RWPE1 (cell line): ENCODE results near the gene ABCG8.

Experiments
- CTCF ChIA-PET: fragments of 350-600 bp; sonication (Branson Sonifier 250); formaldehyde crosslinking; extraction: SDS; loops from one replicate; lab custom pipeline; 2021; lab: Yijun Ruan, JAX
- POLR2A ChIA-PET: fragments of 400-600 bp; formaldehyde crosslinking; extraction: SDS; loops from one replicate; lab custom pipeline; 2020; ENCODE audit warnings: antibody characterized with exemption; ENCODE audit not compliant: low non-redundant PET; lab: Yijun Ruan, JAX
- DNase-seq: peaks from one replicate; pipeline ENCODE4 v3.0.0; 2012; ENCODE audit warnings: low spot score
- H3K27ac ChIP-seq: fragments of 450-650 bp; 2 replicates; pipeline ENCODE4 v1.5.1; 2017
- TF ChIP-seq, protein P1 (sequence below): fragments of 450-650 bp; conservative IDR thresholded peaks from 2 replicates; pipeline ENCODE4 v1.5.1; 2017; ENCODE audit warnings: low read depth, mild to moderate bottlenecking

ABCG8 gene

DNA sequence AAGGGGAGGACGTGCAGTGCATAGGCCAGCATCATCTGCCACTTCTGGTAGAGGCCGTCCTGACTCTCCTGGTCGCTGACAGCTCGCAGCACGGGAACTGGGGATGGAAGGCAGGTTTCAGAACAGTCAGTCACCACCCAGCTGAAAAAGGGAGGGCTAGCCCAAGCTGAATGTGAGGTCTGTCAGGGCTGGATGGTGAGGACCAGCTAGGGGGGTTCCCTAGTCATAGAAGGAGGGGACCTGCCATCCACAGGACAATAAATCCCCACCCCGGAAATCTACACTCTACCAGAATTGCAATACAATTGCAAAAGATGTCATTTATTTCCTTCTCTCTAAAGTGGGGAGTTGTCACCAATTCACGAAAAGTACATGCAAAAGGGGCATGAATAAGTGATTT, 15.9 kb upstream of the ABCG8 start:
- TF ChIP-seq, protein P1, sequence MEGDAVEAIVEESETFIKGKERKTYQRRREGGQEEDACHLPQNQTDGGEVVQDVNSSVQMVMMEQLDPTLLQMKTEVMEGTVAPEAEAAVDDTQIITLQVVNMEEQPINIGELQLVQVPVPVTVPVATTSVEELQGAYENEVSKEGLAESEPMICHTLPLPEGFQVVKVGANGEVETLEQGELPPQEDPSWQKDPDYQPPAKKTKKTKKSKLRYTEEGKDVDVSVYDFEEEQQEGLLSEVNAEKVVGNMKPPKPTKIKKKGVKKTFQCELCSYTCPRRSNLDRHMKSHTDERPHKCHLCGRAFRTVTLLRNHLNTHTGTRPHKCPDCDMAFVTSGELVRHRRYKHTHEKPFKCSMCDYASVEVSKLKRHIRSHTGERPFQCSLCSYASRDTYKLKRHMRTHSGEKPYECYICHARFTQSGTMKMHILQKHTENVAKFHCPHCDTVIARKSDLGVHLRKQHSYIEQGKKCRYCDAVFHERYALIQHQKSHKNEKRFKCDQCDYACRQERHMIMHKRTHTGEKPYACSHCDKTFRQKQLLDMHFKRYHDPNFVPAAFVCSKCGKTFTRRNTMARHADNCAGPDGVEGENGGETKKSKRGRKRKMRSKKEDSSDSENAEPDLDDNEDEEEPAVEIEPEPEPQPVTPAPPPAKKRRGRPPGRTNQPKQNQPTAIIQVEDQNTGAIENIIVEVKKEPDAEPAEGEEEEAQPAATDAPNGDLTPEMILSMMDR, result no peak

DNA sequence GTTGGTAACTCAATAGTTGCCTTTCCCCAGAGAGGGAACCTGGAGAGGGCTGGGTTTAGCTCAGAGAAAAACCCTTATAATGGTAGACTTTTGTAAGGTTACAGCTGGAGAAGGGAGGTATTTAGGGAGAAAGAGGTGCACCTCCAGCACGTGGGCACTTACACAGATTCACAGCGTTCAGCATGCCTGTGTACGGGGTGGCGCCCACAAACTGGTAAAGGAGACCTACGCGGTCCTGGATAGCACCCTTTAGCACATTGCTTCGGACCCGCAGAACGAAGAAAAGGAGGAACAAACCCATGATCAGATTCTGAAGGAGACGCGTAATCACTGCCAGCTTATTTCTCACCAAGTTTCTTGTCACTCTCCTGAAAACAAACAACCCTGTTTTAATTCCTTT, 15.0 kb upstream of the ABCG8 start:
- TF ChIP-seq, protein P1, result no peak
- ChIA-PET CTCF (interaction anchor here (0.5 kb wide), 1 partner anchor 1366 kb away, joined by 8 read pairs; no protein-coding TSS in a partner anchor), POLR2A (no interaction called here)
- no peak overlapping the region for H3K27ac ChIP-seq
- no peak for DNase-seq

More for the DNA sequence above, 15.9 kb upstream of the ABCG8 start:
- POLR2A ChIA-PET, result no interaction called here
- CTCF ChIA-PET, result interaction anchor here (0.8 kb wide), 1 partner anchor 10 kb away, joined by 3 read pairs; no protein-coding TSS in a partner anchor
- no peak overlapping the region for H3K27ac ChIP-seq
- no peak for DNase-seq

DNA sequence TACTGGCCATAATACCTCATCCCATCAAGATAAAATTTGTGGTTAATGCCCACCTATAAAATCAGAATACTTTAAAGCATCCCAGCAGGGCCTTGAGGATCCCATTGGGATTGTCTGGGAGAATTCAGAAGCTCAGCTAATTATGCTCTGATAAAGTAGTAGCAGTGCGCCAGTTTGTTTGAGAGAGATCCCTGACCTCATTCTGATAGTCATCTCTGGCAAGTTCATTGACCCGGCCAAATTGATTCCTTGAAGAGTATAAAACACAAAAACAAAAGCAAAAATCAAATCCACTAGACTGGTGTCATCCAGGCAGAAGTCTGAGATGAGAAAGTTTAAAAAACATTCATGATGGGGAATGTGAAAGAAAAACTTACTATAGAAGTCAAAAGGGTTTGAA, 14.3 kb upstream of the ABCG8 start:
- TF ChIP-seq, protein P1, result no peak
- CTCF ChIA-PET, result no interaction called here
- DNase-seq, result no peak
- no peak overlapping the region for H3K27ac ChIP-seq
- POLR2A ChIA-PET, result no interaction called here

DNA sequence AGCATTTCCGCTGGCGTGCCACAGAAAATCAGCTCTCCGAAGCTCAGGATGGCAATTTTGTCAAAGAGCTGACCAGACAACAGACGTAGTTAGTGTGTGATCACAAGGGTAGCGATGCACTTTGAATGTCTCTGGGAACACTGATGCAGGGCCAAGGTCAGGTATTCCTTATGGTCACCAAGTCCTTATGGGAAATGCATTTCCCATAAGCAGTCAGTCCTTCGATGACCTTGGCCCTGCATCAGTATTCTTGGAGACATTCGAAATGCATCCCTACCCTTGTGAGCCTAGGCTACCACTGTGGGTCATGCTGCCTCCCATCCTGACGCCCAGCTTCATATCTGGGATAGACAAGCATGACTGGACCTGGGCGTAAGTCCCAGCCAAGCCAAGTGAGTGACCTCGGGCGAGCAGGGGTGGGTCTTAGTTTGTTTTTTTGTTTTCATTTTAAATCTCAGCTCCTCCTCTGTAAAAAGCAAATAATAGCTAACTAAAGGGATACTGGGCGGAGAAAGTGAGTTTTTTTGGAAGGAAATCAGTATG, 13.7 kb upstream of the ABCG8 start:
- ChIA-PET CTCF (interaction anchor here (0.6 to 1.0 kb wide), 2 partner anchors 219 to 1446 kb away, joined by 4 read pairs; no protein-coding TSS in a partner anchor), POLR2A (no interaction called here)
- H3K27ac ChIP-seq, result no peak overlapping the region
- no peak for DNase-seq
- TF ChIP-seq, protein P1, result no peak

DNA sequence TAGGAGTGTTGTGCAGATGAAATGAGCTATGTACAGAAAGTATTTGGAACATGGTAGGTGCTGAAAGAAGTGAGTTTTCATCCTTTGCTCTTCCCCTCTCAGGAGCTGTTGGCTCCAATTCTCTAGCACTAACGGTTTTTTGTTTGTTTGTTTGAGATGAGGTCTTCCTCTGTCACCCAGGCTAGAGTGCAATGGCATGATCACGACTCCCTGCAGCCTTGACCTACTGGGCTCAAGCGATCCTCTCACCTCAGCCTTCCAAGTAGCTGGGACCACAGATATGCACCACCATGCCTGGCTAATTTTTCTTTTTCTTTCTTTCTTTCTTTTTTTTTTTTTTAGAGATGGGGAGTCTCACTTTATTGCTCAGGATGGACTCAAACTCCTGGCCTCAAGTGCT, 12.9 kb upstream of the ABCG8 start:
- DNase-seq, result no peak
- ChIA-PET POLR2A (no interaction called here), CTCF (interaction anchor here (0.6 to 1.0 kb wide), 2 partner anchors 9 to 219 kb away, joined by 3 to 4 read pairs; no protein-coding TSS in a partner anchor)
- TF ChIP-seq, protein P1, result no peak
- H3K27ac ChIP-seq, result no peak overlapping the region

DNA sequence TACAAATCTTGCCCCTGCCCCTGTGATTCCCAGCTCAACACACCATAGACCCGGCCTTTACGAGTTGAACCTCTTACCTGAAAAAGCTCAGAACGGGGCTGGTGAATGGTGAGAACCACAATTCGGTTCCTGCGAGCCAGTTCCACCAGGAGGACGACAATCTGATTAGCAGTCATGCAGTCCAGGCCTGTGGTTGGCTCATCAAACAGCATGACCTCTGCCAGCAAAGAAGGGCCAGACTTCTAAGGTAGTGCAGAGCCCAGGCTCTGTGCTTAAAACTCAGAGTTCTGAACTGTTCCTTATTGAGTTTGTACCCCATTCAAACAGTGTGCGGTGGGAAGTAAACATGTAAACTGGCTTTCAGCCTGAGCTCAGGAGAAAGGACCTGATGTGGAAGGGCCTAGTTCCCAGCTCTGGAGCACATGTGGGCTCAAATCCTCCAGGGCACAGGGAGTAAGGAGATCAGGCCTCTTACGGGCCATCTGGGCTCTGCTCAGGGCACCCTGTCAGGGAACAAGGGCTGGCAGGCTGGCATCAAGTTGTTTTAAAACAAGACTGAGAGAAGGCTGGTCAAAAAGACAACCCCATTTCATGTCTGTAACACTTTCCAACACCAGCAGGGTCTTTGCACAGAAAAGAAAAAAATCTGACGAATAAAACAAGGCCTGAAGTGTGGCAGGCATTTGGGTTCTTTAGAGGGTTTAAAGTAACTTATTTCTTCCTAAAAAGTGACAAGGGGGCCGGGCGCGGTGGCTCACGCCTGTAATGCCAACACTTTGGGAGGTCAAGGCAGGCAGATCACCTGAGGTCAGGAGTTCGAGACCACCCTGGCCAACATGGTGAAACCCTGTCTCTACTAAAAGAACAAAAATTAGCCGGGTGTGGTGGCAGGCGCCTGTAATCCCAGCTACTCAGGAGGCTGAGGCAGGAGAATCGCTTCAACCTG, 12.2 kb upstream of the ABCG8 start:
- ChIA-PET POLR2A (no interaction called here), CTCF (interaction anchor here (0.6 to 1.0 kb wide), 2 partner anchors 9 to 220 kb away, joined by 3 to 4 read pairs; no protein-coding TSS in a partner anchor)

More for the DNA sequence above, 12.2 kb upstream of the ABCG8 start:
- H3K27ac ChIP-seq, result no peak overlapping the region
- no peak for DNase-seq
- TF ChIP-seq, protein P1, result no peak
